ENCODE results near the gene RAD9A. TPM values are rescaled to one million over a fixed set of nuclear protein-coding genes. Genes with fewer than 3 reads are reported as not detected.

The RAD9A gene
- total RNA-seq, 1 donor from 2014 or later: 47.7 TPM

GRCh38 chr11:67373648-67374570 lies 17.9 kb upstream of the RAD9A start:
- intact Hi-C loops (cut with micrococcal nuclease): loop anchor here (1.0 kb wide), 2 partner anchors 8 to 17 kb away; no protein-coding TSS in a partner anchor

- intact Hi-C loops (cut with micrococcal nuclease): loop anchor here (1.0 kb wide), 1 partner anchor 17 kb away; no protein-coding TSS in a partner anchor
These were observed 17.1 kb upstream of the RAD9A start for GRCh38 chr11:67374571-67375281.

- intact Hi-C loops (cut with micrococcal nuclease): no loop called here
These were observed 16.3 kb upstream of the RAD9A start for GRCh38 chr11:67375320-67376055.

- intact Hi-C loops (cut with micrococcal nuclease): no loop called here
These were observed 15.5 kb upstream of the RAD9A start for GRCh38 chr11:67376063-67376820.

- intact Hi-C loops (cut with micrococcal nuclease): no loop called here
These were observed 14.6 kb upstream of the RAD9A start for GRCh38 chr11:67376873-67377808.

GRCh38 chr11:67378544-67378943 lies 13.2 kb upstream of the RAD9A start:
- intact Hi-C loops (cut with micrococcal nuclease): no loop called here

GRCh38 chr11:67379061-67380058 lies 12.4 kb upstream of the RAD9A start:
- intact Hi-C loops (cut with micrococcal nuclease): no loop called here

- intact Hi-C loops (cut with micrococcal nuclease): no loop called here
These were observed 10.4 kb upstream of the RAD9A start for GRCh38 chr11:67381244-67381972.

- intact Hi-C loops (cut with micrococcal nuclease): loop anchor here (1.0 to 2.0 kb wide), 6 partner anchors 9 to 301 kb away; partner anchors contain the start of gene CLCF1
These were observed 9.3 kb upstream of the RAD9A start for GRCh38 chr11:67382276-67383136.

GRCh38 chr11:67384851-67385366 lies 6.9 kb upstream of the RAD9A start:
- intact Hi-C loops (cut with micrococcal nuclease): no loop called here

GRCh38 chr11:67387069-67387468 lies 4.7 kb upstream of the RAD9A start:
- intact Hi-C loops (cut with micrococcal nuclease): no loop called here

GRCh38 chr11:67387518-67387917 lies 4.3 kb upstream of the RAD9A start:
- intact Hi-C loops (cut with micrococcal nuclease): no loop called here

GRCh38 chr11:67389477-67389876 lies 2.3 kb upstream of the RAD9A start:
- intact Hi-C loops (cut with micrococcal nuclease): loop anchor here (1.0 kb wide), 1 partner anchor 117 kb away; no protein-coding TSS in a partner anchor

- intact Hi-C loops (cut with micrococcal nuclease): loop anchor here (1.0 kb wide), 2 partner anchors 38 to 73 kb away; partner anchors contain the start of gene POLD4
These were observed 861 bp upstream of the RAD9A start for GRCh38 chr11:67390947-67391303.

- intact Hi-C loops (cut with micrococcal nuclease): loop anchor here (1.0 kb wide), 2 partner anchors 9 to 92 kb away; partner anchors contain the start of gene PPP1CA
These were observed 463 bp downstream of the RAD9A start for GRCh38 chr11:67392183-67392715.

GRCh38 chr11:67393437-67393836 lies 1.7 kb downstream of the RAD9A start:
- intact Hi-C loops (cut with micrococcal nuclease): no loop called here
